Adrenal gland (tissue), 5 donors: ENCODE results near the gene ZNF592.

Experiments used
- POLR2A ChIP-seq, 2 donors: fragments of 450-650 bp; IDR thresholded peaks; one replicate each; pipeline ENCODE4 v1.6.1; 2017; ENCODE audit warnings: antibody characterized with exemption in 2 of 2, mild to moderate bottlenecking in 2 of 2, moderate library complexity in 1 of 2
- TF ChIP-seq, protein P1 (sequence below), 6 experiments: fragments of 450-650 bp in 4 of 6; fragments of 200-600 bp in 2 of 6; sonication (generic) in 1 of 6; IDR thresholded peaks; 1 replicate in 5 of 6; 2 replicates in 1 of 6; pipeline versions ENCODE4 v1.5.1 to v1.8.0; 2016 to 2021; ENCODE audit warnings: antibody characterized with exemption in 6 of 6, mild to moderate bottlenecking in 2 of 6, moderate library complexity in 1 of 6
- donor health status: DM: no; HTN: no; CAD: no.

DNA sequence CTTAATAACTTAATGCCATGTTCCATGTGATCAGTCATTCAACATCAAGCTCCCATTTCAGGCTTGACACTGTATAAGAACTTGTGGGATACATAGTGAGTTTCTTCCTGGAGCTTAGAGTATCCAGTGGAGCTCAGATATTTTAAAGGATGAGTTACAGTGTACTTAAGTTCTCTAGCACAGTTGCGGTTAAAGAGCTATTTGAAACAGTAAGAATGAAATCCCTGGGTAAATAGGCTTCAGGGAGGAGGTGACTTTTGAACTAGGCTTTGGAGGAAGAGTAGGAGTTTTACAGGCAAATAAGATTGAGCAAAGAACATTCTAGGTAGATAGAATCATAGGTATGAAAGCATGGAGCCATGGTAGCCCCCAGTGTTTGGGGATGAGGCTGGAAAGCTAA is 3.8 kb downstream of the ZNF592 start:
- TF ChIP-seq, protein P1, sequence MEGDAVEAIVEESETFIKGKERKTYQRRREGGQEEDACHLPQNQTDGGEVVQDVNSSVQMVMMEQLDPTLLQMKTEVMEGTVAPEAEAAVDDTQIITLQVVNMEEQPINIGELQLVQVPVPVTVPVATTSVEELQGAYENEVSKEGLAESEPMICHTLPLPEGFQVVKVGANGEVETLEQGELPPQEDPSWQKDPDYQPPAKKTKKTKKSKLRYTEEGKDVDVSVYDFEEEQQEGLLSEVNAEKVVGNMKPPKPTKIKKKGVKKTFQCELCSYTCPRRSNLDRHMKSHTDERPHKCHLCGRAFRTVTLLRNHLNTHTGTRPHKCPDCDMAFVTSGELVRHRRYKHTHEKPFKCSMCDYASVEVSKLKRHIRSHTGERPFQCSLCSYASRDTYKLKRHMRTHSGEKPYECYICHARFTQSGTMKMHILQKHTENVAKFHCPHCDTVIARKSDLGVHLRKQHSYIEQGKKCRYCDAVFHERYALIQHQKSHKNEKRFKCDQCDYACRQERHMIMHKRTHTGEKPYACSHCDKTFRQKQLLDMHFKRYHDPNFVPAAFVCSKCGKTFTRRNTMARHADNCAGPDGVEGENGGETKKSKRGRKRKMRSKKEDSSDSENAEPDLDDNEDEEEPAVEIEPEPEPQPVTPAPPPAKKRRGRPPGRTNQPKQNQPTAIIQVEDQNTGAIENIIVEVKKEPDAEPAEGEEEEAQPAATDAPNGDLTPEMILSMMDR (IDR thresholded peaks at IDR 0.05): no peak
- TF ChIP-seq POLR2A (IDR thresholded peaks at IDR 0.05): no peak
